ENCODE data around the gene SLC25A34. TPM values are rescaled to one million over a fixed set of nuclear protein-coding genes. Genes with fewer than 3 reads are reported as not detected.

SLC25A34 gene
- total and polyA plus RNA-seq, 2 of the 13 experiments (the other 11 are each of a cell fraction or from before 2014, with no cell fraction given): 0.13 to 0.18 TPM

DNA sequence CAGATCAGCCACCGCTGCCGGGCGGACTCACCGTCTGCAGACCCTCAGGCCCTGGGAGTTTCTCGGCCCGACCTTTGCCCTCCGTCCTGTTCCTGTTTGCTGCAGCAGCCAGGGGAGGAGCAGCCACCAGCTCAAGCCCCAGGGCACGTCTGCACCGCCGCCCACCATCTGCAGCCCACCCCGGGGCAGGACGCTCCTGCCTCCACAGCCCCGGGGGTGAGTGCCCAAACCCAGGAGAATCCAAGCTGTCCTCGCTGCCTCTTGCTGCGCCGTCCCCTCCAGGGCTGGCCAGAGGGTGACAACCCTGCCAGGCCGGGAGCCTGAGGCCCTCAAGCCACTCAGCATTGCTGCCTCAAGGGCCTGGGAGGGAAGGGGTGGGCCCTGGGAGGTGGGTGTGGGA, 1.2 kb upstream of the SLC25A34 start (continued):
- no peak for TF ChIP-seq SNAPC4 (CRISPR knock-in tag; IDR thresholded peaks at IDR 0.05)
- TF ChIP-seq ZNF343 (CRISPR knock-in tag; IDR thresholded peaks at IDR 0.05): no peak
- no peak for TF ChIP-seq ZZZ3 (CRISPR knock-in tag; IDR thresholded peaks at IDR 0.05; ENCODE audit: borderline replicate concordance)
- no peak for TF ChIP-seq ZSCAN25 (CRISPR knock-in tag; IDR thresholded peaks at IDR 0.05)
- TF ChIP-seq HNF4A (CRISPR knock-in tag; IDR thresholded peaks at IDR 0.05): peak; percentile 70
- no peak for TF ChIP-seq ZNF354B (CRISPR knock-in tag; IDR thresholded peaks at IDR 0.05)
- no peak for TF ChIP-seq ZNF720 (CRISPR knock-in tag; IDR thresholded peaks at IDR 0.05)
- TF ChIP-seq ZNF557 (CRISPR knock-in tag; IDR thresholded peaks at IDR 0.05): no peak
- TF ChIP-seq ZFY (CRISPR knock-in tag; IDR thresholded peaks at IDR 0.05): no peak
- no peak for TF ChIP-seq ZNF746 (CRISPR knock-in tag; IDR thresholded peaks at IDR 0.05)
- TF ChIP-seq THAP11 (CRISPR knock-in tag; IDR thresholded peaks at IDR 0.05): no peak
- no peak for TF ChIP-seq MEIS2 (CRISPR knock-in tag; IDR thresholded peaks at IDR 0.05)
- TF ChIP-seq MEF2D (CRISPR knock-in tag; IDR thresholded peaks at IDR 0.05): no peak
- no peak for TF ChIP-seq AKNA (CRISPR knock-in tag; IDR thresholded peaks at IDR 0.05; ENCODE audit: borderline replicate concordance)
